ENCODE measurements around the gene ZNF521. TPM values are rescaled to one million over a fixed set of nuclear protein-coding genes. Genes with fewer than 3 reads are reported as not detected.

Gene ZNF521
- total RNA-seq, 2 donors from 2014 or later, result 21.4 to 26.9 TPM

DNA sequence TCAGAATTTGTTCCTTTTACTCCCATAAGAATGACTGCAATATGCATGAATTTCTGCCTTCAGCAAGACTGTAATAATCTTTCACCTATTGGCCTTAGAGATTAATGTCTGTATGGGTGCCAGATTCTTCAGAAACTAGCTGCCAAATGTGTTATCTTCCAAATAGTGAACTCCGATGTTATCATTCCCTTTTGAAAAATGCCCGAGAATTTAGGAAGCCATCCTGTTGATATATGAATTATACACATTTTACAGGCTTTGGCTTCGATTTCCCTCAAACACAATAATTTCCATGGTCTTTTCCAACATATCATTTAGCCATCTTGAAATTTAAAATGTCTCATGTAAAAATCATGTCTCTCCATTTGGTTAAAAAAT lies 101.5 kb downstream of the ZNF521 start:
- Mint-ChIP-seq H3K9me3 (no peaks in the 10 kb centered on the region), H3K27ac (no peak overlapping the region), H3K4me3 (no peak overlapping the region), H3K36me3 (ENCODE audit: low read depth) (no peaks in the 10 kb centered on the region), H3K27me3 (ENCODE audit: insufficient read depth) (no peaks in the 10 kb centered on the region), H3K4me1 (peaks cover 12% of the 10 kb centered on the region)
- H3K9ac ChIP-seq (ENCODE audit: extremely low read depth, low read length, poor library complexity, severe bottlenecking), result no peak overlapping the region
- DNase-seq, result no peak
- TF ChIP-seq, protein P1, sequence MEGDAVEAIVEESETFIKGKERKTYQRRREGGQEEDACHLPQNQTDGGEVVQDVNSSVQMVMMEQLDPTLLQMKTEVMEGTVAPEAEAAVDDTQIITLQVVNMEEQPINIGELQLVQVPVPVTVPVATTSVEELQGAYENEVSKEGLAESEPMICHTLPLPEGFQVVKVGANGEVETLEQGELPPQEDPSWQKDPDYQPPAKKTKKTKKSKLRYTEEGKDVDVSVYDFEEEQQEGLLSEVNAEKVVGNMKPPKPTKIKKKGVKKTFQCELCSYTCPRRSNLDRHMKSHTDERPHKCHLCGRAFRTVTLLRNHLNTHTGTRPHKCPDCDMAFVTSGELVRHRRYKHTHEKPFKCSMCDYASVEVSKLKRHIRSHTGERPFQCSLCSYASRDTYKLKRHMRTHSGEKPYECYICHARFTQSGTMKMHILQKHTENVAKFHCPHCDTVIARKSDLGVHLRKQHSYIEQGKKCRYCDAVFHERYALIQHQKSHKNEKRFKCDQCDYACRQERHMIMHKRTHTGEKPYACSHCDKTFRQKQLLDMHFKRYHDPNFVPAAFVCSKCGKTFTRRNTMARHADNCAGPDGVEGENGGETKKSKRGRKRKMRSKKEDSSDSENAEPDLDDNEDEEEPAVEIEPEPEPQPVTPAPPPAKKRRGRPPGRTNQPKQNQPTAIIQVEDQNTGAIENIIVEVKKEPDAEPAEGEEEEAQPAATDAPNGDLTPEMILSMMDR (conservative IDR thresholded peaks at IDR 0.05), result no peak
- 90 to 100% methylated on average over 2 to 3 of the region's 3 CpGs for WGBS, 2 experiments (ENCODE audit: insufficient coverage in 1 of 2, insufficient read length in 1 of 2)
- H3K9me3 ChIP-seq (ENCODE audit: control insufficient read depth, low read length), result no peaks in the 10 kb centered on the region
- no peaks in the 10 kb centered on the region for H3K4me1 ChIP-seq (ENCODE audit: control insufficient read depth, insufficient read depth, low read length)
- H3K27ac ChIP-seq (ENCODE audit: low read depth, low read length), result no peak overlapping the region
- H3K27me3 ChIP-seq (ENCODE audit: control insufficient read depth, insufficient read depth, low read length, poor library complexity, severe bottlenecking), result no peaks in the 10 kb centered on the region
- no peak overlapping the region for H3K4me3 ChIP-seq (ENCODE audit: low read length)
- no peaks in the 10 kb centered on the region for H3K36me3 ChIP-seq (ENCODE audit: control insufficient read depth, insufficient read depth, low read length)

DNA sequence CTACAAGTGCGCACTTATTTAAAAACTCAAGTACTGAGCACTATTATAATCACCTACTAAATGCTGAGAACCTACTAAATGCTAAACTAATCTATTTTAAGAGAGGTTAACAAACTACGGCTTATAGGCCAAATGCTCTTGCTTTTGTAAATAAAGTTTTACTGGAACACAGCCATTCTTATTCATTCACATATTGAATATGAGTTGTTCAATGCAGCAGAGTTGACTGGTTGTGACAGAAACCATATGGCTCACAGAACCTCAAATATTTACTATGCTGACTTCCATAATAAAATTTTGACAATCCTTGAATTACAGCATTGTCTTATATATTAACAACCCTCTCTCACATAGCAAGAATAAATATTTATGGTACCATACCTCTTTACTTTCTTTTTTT lies 103.2 kb downstream of the ZNF521 start:
- TF ChIP-seq, protein P1 (conservative IDR thresholded peaks at IDR 0.05), result no peak
- Histone ChIP-seq H3K4me1 (ENCODE audit: control insufficient read depth, insufficient read depth, low read length) (no peaks in the 10 kb centered on the region), H3K4me3 (ENCODE audit: low read length) (no peak overlapping the region), H3K27me3 (ENCODE audit: control insufficient read depth, insufficient read depth, low read length, poor library complexity, severe bottlenecking) (no peaks in the 10 kb centered on the region), H3K27ac (ENCODE audit: low read depth, low read length) (no peak overlapping the region), H3K36me3 (ENCODE audit: control insufficient read depth, insufficient read depth, low read length) (no peaks in the 10 kb centered on the region), H3K9ac (ENCODE audit: extremely low read depth, low read length, poor library complexity, severe bottlenecking) (no peak overlapping the region), H3K9me3 (ENCODE audit: control insufficient read depth, low read length) (no peaks in the 10 kb centered on the region)
- peaks cover 19% of the 10 kb centered on the region for H3K4me1 Mint-ChIP-seq
- H3K4me3 Mint-ChIP-seq, result no peak overlapping the region
- H3K27ac Mint-ChIP-seq, result no peak overlapping the region
- no peak for DNase-seq
- 83 to 84% methylated on average over 1 to 2 of the region's 2 CpGs for WGBS, 2 experiments (ENCODE audit: insufficient coverage in 1 of 2, insufficient read length in 1 of 2)
- no peaks in the 10 kb centered on the region for H3K9me3 Mint-ChIP-seq
- no peaks in the 10 kb centered on the region for H3K36me3 Mint-ChIP-seq (ENCODE audit: low read depth)
- H3K27me3 Mint-ChIP-seq (ENCODE audit: insufficient read depth), result no peaks in the 10 kb centered on the region

DNA sequence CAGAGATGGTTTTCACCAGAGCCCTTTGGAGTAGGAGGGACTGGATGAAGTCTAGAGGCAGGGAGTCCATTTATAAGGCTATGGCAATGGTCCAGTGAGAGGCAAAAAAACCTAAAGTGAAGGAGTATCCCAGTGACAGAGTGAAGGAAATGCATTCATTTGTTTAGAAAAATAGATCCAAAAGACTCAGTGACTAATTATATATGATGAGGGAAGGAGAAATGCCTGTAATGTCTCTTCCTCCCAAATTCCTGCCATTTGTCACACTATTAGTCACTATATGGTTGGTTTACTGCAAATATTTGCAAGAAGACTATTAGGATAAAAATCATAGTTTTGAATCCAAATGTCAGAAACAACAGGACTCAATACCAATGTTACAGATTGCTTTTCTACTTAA lies 104.2 kb downstream of the ZNF521 start:
- no peak overlapping the region for H3K27ac ChIP-seq (ENCODE audit: low read depth, low read length)
- Mint-ChIP-seq H3K27ac (no peak overlapping the region), H3K27me3 (ENCODE audit: insufficient read depth) (no peaks in the 10 kb centered on the region), H3K4me3 (no peak overlapping the region), H3K9me3 (no peaks in the 10 kb centered on the region), H3K36me3 (ENCODE audit: low read depth) (no peaks in the 10 kb centered on the region), H3K4me1 (peaks cover 26% of the 10 kb centered on the region)
- H3K9me3 ChIP-seq (ENCODE audit: control insufficient read depth, low read length), result no peaks in the 10 kb centered on the region
- H3K4me3 ChIP-seq (ENCODE audit: low read length), result no peak overlapping the region
- TF ChIP-seq, protein P1 (conservative IDR thresholded peaks at IDR 0.05), result no peak
- no peaks in the 10 kb centered on the region for H3K4me1 ChIP-seq (ENCODE audit: control insufficient read depth, insufficient read depth, low read length)
- no peaks in the 10 kb centered on the region for H3K36me3 ChIP-seq (ENCODE audit: control insufficient read depth, insufficient read depth, low read length)
- H3K27me3 ChIP-seq (ENCODE audit: control insufficient read depth, insufficient read depth, low read length, poor library complexity, severe bottlenecking), result no peaks in the 10 kb centered on the region
- no peak overlapping the region for H3K9ac ChIP-seq (ENCODE audit: extremely low read depth, low read length, poor library complexity, severe bottlenecking)
- DNase-seq, result no peak
